GM11168 (cell line): ENCODE results near the gene THBS4.
"Not testable (repeated sequence)": the region's sequence is repeated elsewhere in the genome, so short reads cannot be mapped to it uniquely, and the experiment has no call there.

Source experiments
- in situ Hi-C: fragments of 300-500 bp; cut with MboI; formaldehyde crosslinking; loops from one replicate; pipeline ENCODE4 v1.12.0; 2022; ENCODE audit warnings: low sequenced_read_pairs; ENCODE audit not compliant: unreplicated experiment

Gene THBS4

GRCh38 chr5:80072103-80073073, 37.2 kb downstream of the THBS4 start:
- in situ Hi-C loops = loop anchor here (10.0 kb wide), 1 partner anchor 158 kb away; no protein-coding TSS in a partner anchor

GRCh38 chr5:80076131-80077050, 41.2 kb downstream of the THBS4 start:
- in situ Hi-C loops = loop anchor here (10.0 kb wide), 1 partner anchor 162 kb away; no protein-coding TSS in a partner anchor

- in situ Hi-C loops = loop anchor here (10.0 kb wide), 1 partner anchor 162 kb away; no protein-coding TSS in a partner anchor
Measured at GRCh38 chr5:80077051-80077714, 42.0 kb downstream of the THBS4 start.

GRCh38 chr5:80078921-80079320, 43.8 kb downstream of the THBS4 start:
- in situ Hi-C loops = loop anchor here (10.0 kb wide), 1 partner anchor 164 kb away; no protein-coding TSS in a partner anchor

GRCh38 chr5:80082281-80082680, 47.1 kb downstream of the THBS4 start:
- in situ Hi-C loops = loop anchor here (10.0 kb wide), 1 partner anchor 217 kb away; no protein-coding TSS in a partner anchor

GRCh38 chr5:80082731-80083100, 47.6 kb downstream of the THBS4 start:
- in situ Hi-C loops = loop anchor here (10.0 kb wide), 1 partner anchor 218 kb away; no protein-coding TSS in a partner anchor

GRCh38 chr5:80083101-80083890, 48.1 kb downstream of the THBS4 start:
- in situ Hi-C loops = loop anchor here (10.0 kb wide), 1 partner anchor 218 kb away; no protein-coding TSS in a partner anchor

GRCh38 chr5:80090884-80091166, 55.7 kb downstream of the THBS4 start:
- in situ Hi-C loops = no loop called here

- in situ Hi-C loops = not testable (repeated sequence)
Measured at GRCh38 chr5:80091792-80092192, 56.6 kb downstream of the THBS4 start.

GRCh38 chr5:80092486-80093107, 57.4 kb downstream of the THBS4 start:
- in situ Hi-C loops = no loop called here

- in situ Hi-C loops = no loop called here
Measured at GRCh38 chr5:80093796-80094195, 58.6 kb downstream of the THBS4 start.

- in situ Hi-C loops = no loop called here
Measured at GRCh38 chr5:80094236-80094738, 59.1 kb downstream of the THBS4 start.

- in situ Hi-C loops = loop anchor here (5.0 kb wide), 1 partner anchor 210 kb away; no protein-coding TSS in a partner anchor
Measured at GRCh38 chr5:80097451-80097850, 62.3 kb downstream of the THBS4 start.

GRCh38 chr5:80101993-80102392, 66.8 kb downstream of the THBS4 start:
- in situ Hi-C loops = no loop called here

- in situ Hi-C loops = no loop called here
Measured at GRCh38 chr5:80103371-80103770, 68.2 kb downstream of the THBS4 start.

GRCh38 chr5:80105698-80106439, 70.7 kb downstream of the THBS4 start:
- in situ Hi-C loops = no loop called here

GRCh38 chr5:80106916-80107315, 71.8 kb downstream of the THBS4 start:
- in situ Hi-C loops = no loop called here
